C4-2B (cell line): Measurements from ENCODE around the gene HS6ST3.

Experiments used
- H3K27ac ChIP-seq: fragments of 450-650 bp; 2 replicates; pipeline ENCODE4 v1.5.1; 2017
- CTCF ChIP-seq: fragments of 450-650 bp; conservative IDR thresholded peaks from 2 replicates; pipeline ENCODE4 v1.5.1; 2017; ENCODE audit warnings: mild to moderate bottlenecking
- ZFX ChIP-seq: fragments of 450-650 bp; IDR thresholded peaks from 2 replicates; pipeline ENCODE4 v1.6.1; 2017

Gene HS6ST3

GRCh38 chr13:96816261-96816660, 726.4 kb downstream of the HS6ST3 start:
- H3K27ac ChIP-seq = no peak overlapping the region
- no peak for TF ChIP-seq CTCF

- no peak overlapping the region for H3K27ac ChIP-seq
- no peak for TF ChIP-seq CTCF
- TF ChIP-seq ZFX = no peak
Observed at GRCh38 chr13:96816874-96817273, 727.0 kb downstream of the HS6ST3 start.

DNA sequence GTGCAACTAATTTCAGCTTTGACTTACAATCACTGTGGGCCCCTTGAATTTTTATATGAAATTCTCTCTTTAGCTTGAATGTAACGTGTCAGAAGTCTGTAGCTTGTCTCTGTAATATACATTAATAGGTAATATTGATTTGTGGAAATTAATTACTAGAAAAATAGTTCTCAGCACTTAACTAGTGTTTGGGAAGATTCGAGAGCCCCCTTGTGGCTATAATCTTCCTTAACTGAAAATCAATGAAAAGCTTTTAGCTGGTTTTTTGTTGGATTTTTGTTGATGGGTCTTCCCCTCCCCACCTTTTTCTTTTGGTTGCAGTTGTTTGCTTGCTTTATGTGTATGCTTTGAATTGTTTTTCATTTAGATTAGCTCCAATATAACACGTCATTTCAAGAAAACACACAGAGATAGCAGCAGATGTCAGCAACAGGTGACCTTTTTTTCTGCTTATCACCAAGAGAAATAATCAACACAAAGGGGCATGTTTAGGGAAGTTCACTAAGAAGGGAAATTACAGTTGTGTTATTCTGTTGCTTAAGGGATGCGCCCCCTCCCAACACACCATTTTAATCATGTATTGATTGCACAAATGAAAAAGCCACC, 727.5 kb downstream of the HS6ST3 start:
- TF ChIP-seq CTCF = peak; percentile 69
- no peak for TF ChIP-seq ZFX
- H3K27ac ChIP-seq = no peak overlapping the region

DNA sequence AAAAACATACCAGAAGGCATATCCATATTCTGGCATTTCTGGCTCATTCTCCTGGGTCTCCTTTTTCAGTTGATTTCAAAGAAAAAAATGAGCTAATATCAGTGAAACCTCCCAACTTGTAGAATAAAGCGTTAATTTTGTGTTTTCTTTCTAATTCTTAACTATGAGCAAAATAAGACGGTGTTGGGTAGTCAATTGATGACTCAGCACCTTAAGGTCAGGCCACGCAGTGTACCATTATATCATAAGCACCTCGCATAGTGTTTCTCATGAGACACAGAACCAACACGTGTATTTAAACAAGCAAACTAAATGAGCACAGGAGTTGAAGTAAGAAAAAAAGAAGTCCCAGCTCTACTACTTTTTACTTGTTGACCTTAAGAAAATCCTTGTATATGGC, 729.5 kb downstream of the HS6ST3 start:
- no peak for TF ChIP-seq ZFX
- no peak for TF ChIP-seq CTCF
- H3K27ac ChIP-seq = no peak overlapping the region

DNA sequence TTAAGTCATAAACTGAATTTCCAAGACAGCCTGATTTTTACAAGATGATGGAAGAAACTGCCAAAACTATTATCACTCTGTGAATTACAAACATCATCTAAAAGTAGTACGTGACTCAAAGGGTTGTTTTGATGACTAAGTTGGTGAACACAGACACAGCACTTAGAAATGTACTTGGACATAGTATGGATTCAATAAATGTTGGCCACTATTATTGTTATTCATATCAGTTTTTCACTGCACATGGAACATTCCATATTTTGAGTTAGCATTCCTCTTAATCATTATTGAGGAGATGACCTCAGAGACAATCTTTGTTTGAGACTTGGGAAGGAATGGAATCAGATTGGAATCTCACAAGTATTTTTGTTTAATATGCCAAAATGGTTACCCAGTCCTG, 731.5 kb downstream of the HS6ST3 start:
- H3K27ac ChIP-seq = no peak overlapping the region
- TF ChIP-seq CTCF (no peak), ZFX (no peak)

- TF ChIP-seq CTCF (no peak), ZFX (no peak)
- no peak overlapping the region for H3K27ac ChIP-seq
Observed at GRCh38 chr13:96821971-96822370, 732.1 kb downstream of the HS6ST3 start.

GRCh38 chr13:96822895-96823294, 733.0 kb downstream of the HS6ST3 start:
- H3K27ac ChIP-seq = no peak overlapping the region
- TF ChIP-seq CTCF = peak; percentile 67
- no peak for TF ChIP-seq ZFX
